GM21447 (cell line): ENCODE data around the gene LST1.
"Not testable (repeated sequence)": the region's sequence is repeated elsewhere in the genome, so short reads cannot be mapped to it uniquely, and the experiment has no call there.

Experiments used
- ATAC-seq: cut with Tn5 transposase; IDR thresholded peaks from one replicate; pipeline ENCODE4 v1.9.1; 2021; ENCODE audit not compliant: unreplicated experiment

Gene LST1

DNA sequence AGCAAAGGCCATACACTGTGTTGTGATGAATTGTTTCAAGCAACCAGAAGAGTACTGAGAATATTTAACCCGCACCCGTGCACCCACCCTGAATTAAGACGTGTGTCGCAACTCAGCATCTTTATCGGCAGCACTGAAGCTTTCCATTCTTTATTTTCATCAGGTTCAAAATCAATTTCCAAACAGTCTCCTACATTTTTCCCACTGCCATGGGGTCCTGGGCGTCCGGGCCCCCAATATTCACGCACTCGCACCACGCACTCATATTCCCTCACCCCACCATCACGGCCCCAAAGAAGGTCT, 5.7 kb upstream of the LST1 start:
- no peak for ATAC-seq

- peak; percentile 46 for ATAC-seq
Measured at GRCh38 chr6:31580807-31581433, 5.2 kb upstream of the LST1 start.

DNA sequence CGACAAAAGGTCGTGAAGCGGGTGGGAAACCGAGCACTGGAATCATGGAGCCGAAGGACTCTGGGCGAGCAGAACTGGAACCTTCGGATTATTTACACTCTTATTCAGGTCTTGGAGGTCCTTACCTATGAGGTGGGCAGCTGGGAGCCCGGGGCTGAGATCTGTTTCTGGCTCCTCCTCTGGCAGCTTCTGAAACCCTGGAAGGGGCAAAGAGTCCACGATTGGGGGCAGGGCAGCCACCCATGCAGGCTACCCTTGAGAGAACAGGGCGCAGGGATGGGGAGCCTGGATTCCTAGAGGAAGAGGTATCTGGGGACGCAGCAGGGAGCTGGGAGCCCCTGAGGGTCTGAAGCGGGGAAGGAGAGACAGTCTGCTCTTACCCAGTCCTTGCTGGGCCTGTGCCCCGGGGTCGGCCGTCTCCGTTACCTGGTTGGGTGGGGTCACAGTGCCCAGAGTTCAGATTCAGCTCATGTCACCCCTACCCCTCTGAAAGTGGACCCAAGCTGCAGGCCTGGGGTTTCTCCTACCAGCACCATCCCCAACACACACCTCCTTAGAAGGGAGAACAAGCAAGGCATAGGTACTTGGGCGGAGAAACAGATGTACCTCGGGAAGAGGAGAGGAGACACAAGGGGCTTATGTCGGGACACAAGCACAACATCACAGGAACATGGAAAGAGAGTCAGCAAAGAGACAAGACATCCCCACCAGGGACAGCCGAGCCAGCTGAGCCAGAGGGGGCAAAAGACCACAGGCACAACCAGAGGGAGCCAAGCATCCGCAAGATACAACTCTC, 4.4 kb upstream of the LST1 start:
- ATAC-seq, result no peak

DNA sequence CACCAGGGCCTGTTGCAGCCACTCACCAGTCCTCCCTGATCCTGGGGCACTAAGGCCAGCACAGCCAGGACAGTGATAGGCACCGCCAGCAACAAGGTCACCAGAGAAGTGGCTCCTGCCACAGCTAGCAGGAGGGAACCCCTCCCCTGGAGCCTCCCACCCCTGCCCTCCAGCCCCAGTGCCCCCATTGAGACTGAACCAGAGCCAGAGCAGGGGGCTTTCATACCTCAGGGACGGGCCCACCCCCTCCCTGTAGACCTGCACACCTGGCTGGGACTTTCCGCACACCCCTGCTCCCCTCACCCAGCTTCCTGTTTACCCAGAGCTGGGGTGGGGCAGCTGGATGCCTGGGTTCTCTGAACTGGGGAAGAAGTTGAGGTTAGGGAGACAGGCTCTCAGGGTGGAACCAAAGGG, 3.8 kb upstream of the LST1 start, which contains the start of gene LTB:
Gene LTB, minus strand, starts transcription at position 195 of the 414 bp plus-strand sequence. Its CDS starts 7 bp downstream, at position 188.
- ATAC-seq, result no peak

DNA sequence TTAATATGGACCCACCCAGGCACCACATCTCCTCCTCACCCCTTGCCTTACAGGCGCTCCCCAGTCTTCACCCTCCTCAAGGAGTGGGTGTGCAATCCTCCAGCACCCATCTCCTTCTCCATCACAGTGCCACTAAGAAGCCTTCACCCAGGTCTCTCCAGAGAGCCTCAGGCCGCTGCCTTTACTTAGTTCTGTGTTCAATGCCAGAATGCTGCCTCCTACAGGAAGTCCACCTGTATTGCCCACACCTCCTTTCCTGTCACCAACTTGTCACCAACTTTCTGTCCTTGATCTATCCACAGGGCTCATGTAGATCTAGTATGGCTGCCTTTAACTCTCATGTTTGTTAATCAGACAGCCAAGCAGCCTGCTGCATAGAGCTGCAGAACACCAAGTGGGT, 586 bp upstream of the LST1 start:
- ATAC-seq, result no peak

- no peak for ATAC-seq
Measured at GRCh38 chr6:31586599-31587281, 663 bp downstream of the LST1 start.

- no peak for ATAC-seq
Measured at GRCh38 chr6:31587791-31588777, 2.0 kb downstream of the LST1 start.

GRCh38 chr6:31588871-31589650, 3.0 kb downstream of the LST1 start:
- ATAC-seq, result no peak

DNA sequence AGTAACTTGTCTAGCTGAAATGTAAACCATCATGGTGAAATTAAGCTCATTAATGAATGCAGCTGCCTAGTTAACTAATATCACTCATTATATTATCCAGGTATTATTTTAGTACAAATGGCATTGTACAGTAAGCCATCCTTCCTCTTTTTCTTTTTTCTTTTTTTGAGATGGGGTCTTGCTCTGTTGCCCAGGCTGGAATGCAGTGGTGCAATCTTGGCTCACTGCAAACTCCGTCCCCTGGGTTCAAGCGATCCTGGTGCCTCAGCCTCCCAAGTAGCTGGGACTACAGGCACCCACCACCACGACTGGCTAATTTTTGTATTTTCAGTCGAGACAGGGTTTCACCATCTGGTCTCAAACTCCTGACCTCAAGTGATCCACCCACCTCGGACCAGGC, 4.6 kb downstream of the LST1 start:
- not testable (repeated sequence) for ATAC-seq

GRCh38 chr6:31592396-31592771, 6.3 kb downstream of the LST1 start:
- no peak for ATAC-seq

DNA sequence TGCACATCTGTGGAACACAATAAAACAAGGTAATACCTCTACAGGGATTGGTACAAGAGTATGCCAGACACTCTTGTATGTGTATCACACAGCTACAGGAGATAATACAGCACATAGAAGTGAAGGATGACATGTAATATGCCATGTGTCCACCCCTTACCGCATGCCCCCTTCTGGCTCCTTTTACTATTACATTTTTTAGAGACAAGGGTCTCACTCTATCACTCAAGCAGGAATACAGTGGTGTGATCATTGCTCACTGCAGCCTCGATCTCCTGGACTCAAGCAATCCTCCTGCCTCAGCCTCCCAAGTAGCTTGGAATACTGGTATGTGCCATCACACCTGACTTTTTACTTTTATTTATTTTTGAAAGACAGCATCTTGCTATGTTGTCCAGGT, 10.9 kb downstream of the LST1 start:
- ATAC-seq, result no peak

DNA sequence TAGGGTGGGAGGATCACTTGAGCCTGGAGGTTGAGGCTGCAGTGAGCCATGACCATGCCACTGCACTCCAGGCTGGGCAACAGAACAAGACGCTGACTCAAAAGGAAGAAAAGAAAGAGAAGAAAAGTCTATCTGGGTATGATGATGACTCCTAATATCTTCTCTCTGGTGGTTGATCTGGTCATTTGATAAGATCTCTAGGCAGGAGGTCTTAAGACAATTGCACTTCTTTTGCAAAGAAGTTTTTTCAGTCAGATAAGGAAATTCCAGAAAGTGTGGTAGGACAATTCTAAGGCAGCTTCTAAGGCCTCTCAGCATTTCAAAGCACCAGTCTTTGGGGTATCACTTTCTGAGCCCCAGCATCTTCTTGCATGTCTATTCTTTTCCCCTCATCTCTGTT, 21.2 kb downstream of the LST1 start:
- no peak for ATAC-seq

DNA sequence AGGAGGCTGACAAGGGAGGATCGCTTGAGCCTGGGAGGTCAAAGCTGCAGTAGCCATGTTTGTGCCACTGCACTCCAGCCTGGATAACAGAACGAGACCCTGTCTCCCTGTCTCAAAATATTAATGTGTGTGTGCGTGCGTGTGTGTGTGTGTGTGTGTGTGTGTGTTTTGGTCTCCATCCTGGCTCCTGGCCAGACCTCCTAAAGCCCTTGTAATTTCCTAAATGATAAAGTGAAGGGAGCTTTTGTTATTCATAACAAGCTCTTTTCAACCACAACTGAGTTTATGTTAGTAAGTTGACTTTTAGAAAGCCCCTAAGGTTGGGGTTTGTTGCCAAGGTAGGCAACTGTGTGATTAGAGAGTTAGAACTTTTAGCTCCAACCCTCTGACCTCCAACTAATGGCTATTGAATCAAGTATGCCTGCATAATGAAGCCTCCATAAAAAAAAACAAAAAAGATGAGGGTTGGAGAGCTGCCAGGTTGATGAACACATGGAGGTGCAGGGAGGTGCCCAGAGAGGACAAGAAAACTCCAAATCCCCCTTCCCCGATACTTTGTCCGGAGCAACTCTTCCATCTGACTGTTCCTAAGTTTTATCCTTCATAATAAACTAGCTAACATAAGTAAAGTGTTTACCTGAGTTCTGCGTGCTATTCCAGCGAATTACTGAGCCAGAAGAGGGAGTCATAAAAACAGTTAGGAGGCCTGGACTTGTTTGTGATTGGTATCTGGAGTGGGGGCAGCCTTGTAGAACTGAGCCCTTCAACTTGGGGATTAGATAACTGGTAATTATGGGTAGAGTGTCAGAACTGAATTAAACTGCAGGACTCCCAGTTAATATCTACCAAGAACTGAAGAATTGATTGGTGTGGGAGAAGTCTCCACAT, 23.7 kb downstream of the LST1 start:
- ATAC-seq, result no peak

DNA sequence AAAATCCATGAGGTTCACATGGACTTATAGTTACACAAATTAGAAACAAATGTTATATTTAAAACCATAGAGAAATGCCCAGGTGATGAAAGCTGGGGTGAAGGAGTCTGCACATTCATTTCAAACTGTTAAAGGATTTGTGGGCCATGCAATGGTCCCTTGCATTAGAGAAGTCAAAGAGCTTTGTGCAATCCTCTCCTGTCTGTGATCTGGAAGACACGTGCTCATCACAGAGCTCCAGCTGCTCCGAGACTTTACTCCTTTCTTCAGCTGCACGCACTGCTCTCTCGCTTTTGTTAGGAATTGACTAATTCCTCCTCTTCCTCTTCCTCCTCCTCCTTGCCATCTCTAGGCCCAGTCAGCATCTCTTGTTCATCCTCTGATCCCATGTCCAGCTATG, 24.9 kb downstream of the LST1 start:
- no peak for ATAC-seq

- no peak for ATAC-seq
Measured at GRCh38 chr6:31614075-31614619, 28.1 kb downstream of the LST1 start.

DNA sequence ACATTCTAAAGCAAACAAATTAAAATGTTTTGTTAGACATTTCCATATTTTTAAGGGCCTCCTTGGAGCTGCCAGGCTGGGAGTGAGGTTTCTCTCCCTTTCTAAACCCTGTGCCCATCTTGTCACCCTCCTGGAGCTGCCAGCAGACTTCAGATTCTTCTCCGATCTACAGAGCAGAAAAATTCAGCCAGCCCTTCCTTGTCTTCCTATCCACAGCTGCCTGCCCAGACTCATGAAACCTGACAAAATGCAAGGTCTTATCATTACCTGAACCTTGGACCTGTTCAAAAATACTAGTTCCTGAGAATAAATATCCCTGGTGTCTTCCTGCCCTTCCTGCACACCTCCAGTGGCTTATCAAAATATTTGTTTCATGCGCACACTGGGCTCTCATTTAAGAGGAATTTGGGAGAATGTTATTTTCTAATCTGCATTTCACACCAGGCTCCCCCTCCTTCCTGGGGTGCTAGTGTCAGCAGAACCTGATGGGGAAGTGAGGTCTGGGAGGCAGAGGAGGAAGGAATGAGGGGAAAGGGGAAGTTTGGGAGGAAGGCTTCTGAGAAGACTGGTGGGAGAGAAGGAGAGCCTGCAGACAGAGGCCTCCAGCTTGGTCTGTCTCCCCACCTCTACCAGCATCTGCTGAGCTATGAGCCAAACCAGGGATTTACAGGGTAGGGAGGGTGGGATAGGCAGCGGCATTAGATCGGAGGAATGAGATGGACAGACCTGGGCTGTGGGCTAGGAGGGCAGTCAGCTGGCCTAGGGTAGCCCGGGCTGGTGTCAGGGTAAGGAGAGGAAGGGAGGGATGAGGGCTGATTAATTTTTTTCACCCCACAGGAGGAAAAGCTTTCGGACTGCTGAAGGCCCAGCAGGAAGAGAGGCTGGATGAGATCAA, 28.9 kb downstream of the LST1 start, which contains the start of gene AIF1:
Gene AIF1, plus strand, starts transcription at position 551 of the 895 bp plus-strand sequence. Its CDS starts 96 bp downstream, at position 647.
- ATAC-seq, result no peak

- no peak for ATAC-seq
Measured at GRCh38 chr6:31615748-31616147, 29.7 kb downstream of the LST1 start.

DNA sequence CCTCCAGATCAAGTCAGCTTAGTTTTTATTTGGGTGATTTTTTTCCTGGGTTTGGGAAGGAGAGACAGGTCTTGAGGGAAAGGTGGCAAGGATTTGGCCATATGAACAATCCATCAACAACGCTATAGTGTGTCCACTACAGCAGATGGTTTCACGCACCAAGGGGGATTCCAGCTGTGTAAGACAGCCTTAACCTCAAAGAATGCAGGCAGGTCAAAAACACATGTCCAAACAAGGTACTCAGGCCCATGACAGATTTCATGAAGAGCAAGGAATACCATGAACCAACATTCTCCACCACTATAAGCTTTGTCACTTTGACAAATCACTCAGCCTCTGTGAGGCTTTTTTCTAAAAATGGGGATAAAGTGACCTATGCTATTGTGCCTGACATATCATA, 30.9 kb downstream of the LST1 start:
- ATAC-seq, result no peak
